WTC11 (cell line): Measurements from ENCODE around the gene PRXL2A. TPM values are rescaled to one million over a fixed set of nuclear protein-coding genes. Genes with fewer than 3 reads are reported as not detected.

Experiments used
- ATAC-seq: fragments of 200-7000 bp; cut with Tn5 transposase; 2 replicates; pipeline ENCODE4 v1.10.0; 2021; ENCODE audit warnings: mild to moderate bottlenecking, moderate library complexity
- CTCF ChIA-PET: fragments of 300-600 bp; sonication (Branson Sonifier 250); formaldehyde crosslinking; loops from one replicate; lab custom pipeline; 2021; ENCODE audit warnings: antibody characterized with exemption; lab: Charles Lee
- POLR2A ChIA-PET: fragments of 350-600 bp; sonication (Branson Sonifier 250); formaldehyde crosslinking; loops from one replicate; lab custom pipeline; 2021; ENCODE audit warnings: antibody characterized with exemption; lab: Charles Lee
- DNase-seq: peaks from one replicate; pipeline ENCODE4 v3.0.0; 2021; ENCODE audit warnings: low spot score
- H3K27ac Mint-ChIP-seq: 2 replicates; pipeline ENCODE4 v1.8.0; 2021; ENCODE audit warnings: mixed read lengths
- H3K27me3 Mint-ChIP-seq: 2 replicates; pipeline ENCODE4 v1.8.0; 2021; ENCODE audit warnings: low read depth, mild to moderate bottlenecking, moderate library complexity, mixed read lengths
- H3K36me3 Mint-ChIP-seq: 2 replicates; pipeline ENCODE4 v1.8.0; 2021; ENCODE audit warnings: mixed read lengths
- H3K4me1 Mint-ChIP-seq: 2 replicates; pipeline ENCODE4 v1.8.0; 2022; ENCODE audit warnings: mixed read lengths
- H3K4me3 Mint-ChIP-seq: 2 replicates; pipeline ENCODE4 v1.8.0; 2021; ENCODE audit warnings: mild to moderate bottlenecking, moderate library complexity, mixed read lengths
- H3K9me3 Mint-ChIP-seq: 2 replicates; pipeline ENCODE4 v1.8.0; 2021; ENCODE audit warnings: mixed read lengths
- CREB1 ChIP-seq: sonication (generic); formaldehyde crosslinking; IDR thresholded peaks from 2 replicates; pipeline ENCODE4 v1.8.0; 2023; ENCODE audit warnings: mild to moderate bottlenecking, missing genetic modification reagents
- ELF4 ChIP-seq: sonication (generic); formaldehyde crosslinking; IDR thresholded peaks from 2 replicates; pipeline ENCODE4 v1.8.1; 2022; ENCODE audit warnings: low read depth, mild to moderate bottlenecking, moderate library complexity, missing genetic modification reagents
- FOXP1 ChIP-seq: sonication (generic); formaldehyde crosslinking; IDR thresholded peaks from 2 replicates; pipeline ENCODE4 v1.8.0; 2022; ENCODE audit warnings: missing genetic modification reagents, mild to moderate bottlenecking, moderate library complexity, borderline replicate concordance
- JAZF1 ChIP-seq: fragments of 250-450 bp; sonication (Bioruptor Pico); IDR thresholded peaks from 2 replicates; pipeline ENCODE4 v1.9.0; 2021; ENCODE audit warnings: moderate library complexity, mild to moderate bottlenecking, inconsistent platforms
- MAX ChIP-seq: sonication (generic); formaldehyde crosslinking; IDR thresholded peaks from 2 replicates; pipeline ENCODE4 v1.8.0; 2022; ENCODE audit warnings: mild to moderate bottlenecking, missing genetic modification reagents
- PRRX2 ChIP-seq: fragments of 250-450 bp; sonication (Bioruptor Pico); IDR thresholded peaks from 2 replicates; pipeline ENCODE4 v1.8.0; 2021; ENCODE audit warnings: mild to moderate bottlenecking
- SMAD3 ChIP-seq: sonication (generic); formaldehyde crosslinking; IDR thresholded peaks from 2 replicates; pipeline ENCODE4 v1.8.0; 2022; ENCODE audit warnings: missing genetic modification reagents, mild to moderate bottlenecking, borderline replicate concordance
- SP1 ChIP-seq: sonication (generic); formaldehyde crosslinking; conservative IDR thresholded peaks from 2 replicates; pipeline ENCODE4 v1.8.1; 2022; ENCODE audit warnings: missing genetic modification reagents
- TCF7 ChIP-seq: sonication (generic); formaldehyde crosslinking; IDR thresholded peaks from 2 replicates; pipeline ENCODE4 v1.8.0; 2022; ENCODE audit warnings: mild to moderate bottlenecking, low read depth, missing genetic modification reagents, moderate library complexity
- TEAD4 ChIP-seq: sonication (generic); formaldehyde crosslinking; IDR thresholded peaks from 2 replicates; pipeline ENCODE4 v1.8.0; 2022; ENCODE audit warnings: mild to moderate bottlenecking, missing genetic modification reagents
- ZBTB21 ChIP-seq: sonication (generic); formaldehyde crosslinking; IDR thresholded peaks from 2 replicates; pipeline ENCODE4 v1.8.1; 2023; ENCODE audit warnings: mild to moderate bottlenecking, missing genetic modification reagents, borderline replicate concordance
- ZNF121 ChIP-seq: sonication (generic); formaldehyde crosslinking; IDR thresholded peaks from 2 replicates; pipeline ENCODE4 v1.8.0; 2023; ENCODE audit warnings: missing genetic modification reagents
- ZNF232 ChIP-seq: sonication (generic); formaldehyde crosslinking; IDR thresholded peaks from 2 replicates; pipeline ENCODE4 v1.8.0; 2022; ENCODE audit warnings: mild to moderate bottlenecking, missing genetic modification reagents
- ZNF263 ChIP-seq: sonication (generic); formaldehyde crosslinking; IDR thresholded peaks from 2 replicates; pipeline ENCODE4 v1.8.1; 2022; ENCODE audit warnings: low read depth, mild to moderate bottlenecking, moderate library complexity, missing genetic modification reagents
- ZNF423 ChIP-seq: fragments of 250-450 bp; sonication (Bioruptor Pico); IDR thresholded peaks from 2 replicates; pipeline ENCODE4 v2.1.2; 2022; ENCODE audit warnings: mild to moderate bottlenecking, moderate library complexity
- total RNA-seq: library from RNA; stranded (reverse); gene quantifications from 3 replicates; pipeline ENCODE4 v1.2.3, GENCODE V29; 2021
- TF ChIP-seq, protein P1 (sequence below): fragments of 250-450 bp; sonication (Bioruptor Pico); IDR thresholded peaks from 2 replicates; pipeline ENCODE4 v2.1.2; 2022; ENCODE audit warnings: mild to moderate bottlenecking, moderate library complexity
- TF ChIP-seq, protein P2 (sequence below): sonication (generic); formaldehyde crosslinking; IDR thresholded peaks from 2 replicates; pipeline ENCODE4 v1.8.1; 2023; ENCODE audit warnings: mild to moderate bottlenecking, missing genetic modification reagents, moderate library complexity

Gene PRXL2A
- total RNA-seq, 1 experiment from 2014 or later: 46.6 TPM

- TF ChIP-seq ELF4 (CRISPR knock-in tag) (no peak), MAX (CRISPR knock-in tag) (no peak)
- TF ChIP-seq, all 79 proteins: peak for 0
Observed at GRCh38 chr10:80458638-80459037, 50.3 kb downstream of the PRXL2A start (continued).

DNA sequence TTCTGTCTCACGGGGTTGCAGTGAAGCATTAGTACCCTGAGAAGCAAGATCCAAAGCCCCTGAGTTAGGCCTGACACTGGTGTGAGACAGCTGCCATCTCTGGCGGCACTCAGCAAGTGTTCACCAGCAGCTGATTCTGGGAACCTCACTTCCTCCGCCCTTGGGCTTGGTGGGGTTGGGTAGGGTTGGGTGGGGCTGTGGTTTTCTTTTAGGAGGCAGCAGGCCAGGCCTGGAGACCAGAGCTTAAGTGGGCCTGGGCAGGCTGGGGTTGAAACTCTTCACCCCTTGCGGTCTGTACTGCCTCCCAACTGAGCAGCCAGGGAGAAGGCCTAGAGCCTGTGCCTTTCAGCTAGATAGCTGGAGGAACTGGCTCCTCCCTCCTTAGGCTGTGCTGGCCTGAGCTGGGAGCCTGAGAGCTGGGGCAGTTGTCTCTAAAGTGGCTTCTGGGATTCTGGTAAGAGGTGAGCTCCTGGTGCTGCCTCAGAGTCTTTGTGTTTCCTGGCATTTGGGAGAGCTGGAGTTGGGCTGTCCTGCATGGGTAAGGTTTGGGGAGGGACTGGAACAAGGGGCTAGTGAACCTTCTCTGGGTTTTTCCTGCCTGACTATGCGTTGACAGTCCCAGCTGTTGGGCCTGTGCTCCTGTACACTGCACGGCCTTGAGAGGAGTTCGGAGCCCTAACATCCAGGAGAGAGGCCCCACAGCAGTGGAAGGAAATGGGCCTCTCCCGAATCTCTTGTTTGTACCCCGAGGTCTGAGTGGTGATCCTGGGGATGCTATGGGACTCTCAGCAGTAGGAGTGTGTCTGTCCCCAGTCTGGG is 50.9 kb downstream of the PRXL2A start:
- DNase-seq: peak; percentile 30
- Mint-ChIP-seq H3K9me3 (no peaks in the 10 kb centered on the region), H3K4me1 (peaks cover 81% of the 10 kb centered on the region), H3K27me3 (no peaks in the 10 kb centered on the region), H3K27ac (peak overlapping the region; percentile 99), H3K4me3 (peak overlapping the region; percentile 50), H3K36me3 (no peaks in the 10 kb centered on the region)
- ChIA-PET POLR2A (interaction anchor here (1.1 to 3.5 kb wide), 2 partner anchors 26 to 51 kb away, joined by 5 to 12 read pairs; partner anchors contain the start of gene PRXL2A), CTCF (interaction anchor here (0.7 to 34.2 kb wide), 11 partner anchors 10 to 519 kb away, joined by 3 to 802 read pairs (median 4); no protein-coding TSS in a partner anchor)
- TF ChIP-seq JAZF1 (CRISPR knock-in tag): no peak
- TF ChIP-seq ZBTB21 (CRISPR knock-in tag): no peak
- no peak for TF ChIP-seq ZNF263 (CRISPR knock-in tag)
- TF ChIP-seq, protein P1, sequence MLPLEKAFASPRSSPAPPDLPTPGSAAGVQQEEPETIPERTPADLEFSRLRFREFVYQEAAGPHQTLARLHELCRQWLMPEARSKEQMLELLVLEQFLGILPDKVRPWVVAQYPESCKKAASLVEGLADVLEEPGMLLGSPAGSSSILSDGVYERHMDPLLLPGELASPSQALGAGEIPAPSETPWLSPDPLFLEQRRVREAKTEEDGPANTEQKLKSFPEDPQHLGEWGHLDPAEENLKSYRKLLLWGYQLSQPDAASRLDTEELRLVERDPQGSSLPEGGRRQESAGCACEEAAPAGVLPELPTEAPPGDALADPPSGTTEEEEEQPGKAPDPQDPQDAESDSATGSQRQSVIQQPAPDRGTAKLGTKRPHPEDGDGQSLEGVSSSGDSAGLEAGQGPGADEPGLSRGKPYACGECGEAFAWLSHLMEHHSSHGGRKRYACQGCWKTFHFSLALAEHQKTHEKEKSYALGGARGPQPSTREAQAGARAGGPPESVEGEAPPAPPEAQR (CRISPR knock-in tag): no peak
- TF ChIP-seq TEAD4 (CRISPR knock-in tag): no peak
- ATAC-seq: peak; percentile 7

- peak overlapping the region; percentile 99 for H3K27ac Mint-ChIP-seq
- peaks cover 92% of the 10 kb centered on the region for H3K4me1 Mint-ChIP-seq
- H3K36me3 Mint-ChIP-seq: no peaks in the 10 kb centered on the region
- peak overlapping the region; percentile 50 for H3K4me3 Mint-ChIP-seq
- CTCF ChIA-PET: interaction anchor here (0.7 to 34.2 kb wide), 8 partner anchors 16 to 298 kb away, joined by 3 to 802 read pairs (median 3); partner anchors contain the start of gene PRXL2A
- POLR2A ChIA-PET: interaction anchor here (0.6 to 3.5 kb wide), 4 partner anchors 38 to 54 kb away, joined by 3 to 12 read pairs (median 4); partner anchors contain the start of gene PRXL2A
- TF ChIP-seq SMAD3 (CRISPR knock-in tag) (0 out of 2 replicates have a peak, but pooled peaks have one; percentile 44), PRRX2 (CRISPR knock-in tag) (0 out of 2 replicates have a peak, but pooled peaks have one; percentile 53), ZNF232 (peak; percentile 72; the same call in 1 of the 2 replicates), TCF7 (no peak), FOXP1 (CRISPR knock-in tag) (peak; percentile 47; the same call in 1 of the 2 replicates), ZNF423 (CRISPR knock-in tag) (no peak), ZNF121 (CRISPR knock-in tag) (peak; percentile 61; the same call in 1 of the 2 replicates), SP1 (CRISPR knock-in tag) (peak; percentile 46; the same call in 1 of the 2 replicates), CREB1 (CRISPR knock-in tag) (0 out of 2 replicates have a peak, but pooled peaks have one; percentile 33)
- TF ChIP-seq, protein P2, sequence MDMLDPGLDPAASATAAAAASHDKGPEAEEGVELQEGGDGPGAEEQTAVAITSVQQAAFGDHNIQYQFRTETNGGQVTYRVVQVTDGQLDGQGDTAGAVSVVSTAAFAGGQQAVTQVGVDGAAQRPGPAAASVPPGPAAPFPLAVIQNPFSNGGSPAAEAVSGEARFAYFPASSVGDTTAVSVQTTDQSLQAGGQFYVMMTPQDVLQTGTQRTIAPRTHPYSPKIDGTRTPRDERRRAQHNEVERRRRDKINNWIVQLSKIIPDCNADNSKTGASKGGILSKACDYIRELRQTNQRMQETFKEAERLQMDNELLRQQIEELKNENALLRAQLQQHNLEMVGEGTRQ (CRISPR knock-in tag): no peak
- no peaks in the 10 kb centered on the region for H3K27me3 Mint-ChIP-seq
- DNase-seq: peak; percentile 79
- peak; percentile 56 for ATAC-seq
- H3K9me3 Mint-ChIP-seq: no peaks in the 10 kb centered on the region
Observed at GRCh38 chr10:80460399-80461207, 52.3 kb downstream of the PRXL2A start.
